ENCODE results near the gene HAVCR1. TPM values are rescaled to one million over a fixed set of nuclear protein-coding genes. Genes with fewer than 3 reads are reported as not detected.
"Not testable (repeated sequence)": the region's sequence is repeated elsewhere in the genome, so short reads cannot be mapped to it uniquely, and the experiment has no call there.

Gene HAVCR1
- total RNA-seq, 2 experiments from 2014 or later: 3.4 to 4.1 TPM

GRCh38 chr5:157020002-157020401 lies 38.9 kb downstream of the HAVCR1 start:
- no peak for DNase-seq
- H3K4me1 Mint-ChIP-seq: peaks cover 36% of the 10 kb centered on the region
- no peak overlapping the region for H3K27ac Mint-ChIP-seq
- ATAC-seq (ENCODE audit: low read depth): no peak
- peaks cover 53% of the 10 kb centered on the region for H3K36me3 Mint-ChIP-seq
- peaks cover 28% of the 10 kb centered on the region for H3K9me3 Mint-ChIP-seq
- H3K27me3 Mint-ChIP-seq: no peaks in the 10 kb centered on the region
- H3K4me3 Mint-ChIP-seq: no peak overlapping the region
- POLR2A ChIA-PET: interaction anchor here (0.6 kb wide), 1 partner anchor 33 kb away, joined by 3 read pairs; no protein-coding TSS in a partner anchor

DNA sequence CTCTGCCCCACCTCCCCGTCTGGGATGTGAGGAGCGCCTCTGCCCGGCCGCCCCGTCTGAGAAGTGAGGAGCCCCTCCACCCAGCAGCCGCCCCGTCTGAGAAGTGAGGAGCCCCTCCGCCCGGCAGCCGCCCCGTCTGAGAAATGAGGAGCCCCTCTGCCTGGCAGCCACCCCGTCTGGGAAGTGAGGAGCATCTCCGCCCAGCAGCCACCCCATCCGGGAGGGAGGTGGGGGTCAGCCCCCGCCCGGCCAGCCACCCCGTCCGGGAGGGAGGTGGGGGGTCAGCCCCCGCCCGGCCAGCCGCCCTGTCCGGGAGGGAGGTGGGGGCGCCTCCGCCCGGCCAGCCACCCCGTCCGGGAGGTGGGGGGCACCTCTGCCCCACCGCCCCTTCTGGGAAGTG lies 44.8 kb downstream of the HAVCR1 start:
- ATAC-seq (ENCODE audit: low read depth); H3K27me3 Mint-ChIP-seq; POLR2A ChIA-PET; H3K27ac Mint-ChIP-seq; H3K4me3 Mint-ChIP-seq; H3K4me1 Mint-ChIP-seq; DNase-seq: not testable (repeated sequence)
- Mint-ChIP-seq H3K36me3 (peaks cover 49% of the 10 kb centered on the region), H3K9me3 (peaks cover 25% of the 10 kb centered on the region)

DNA sequence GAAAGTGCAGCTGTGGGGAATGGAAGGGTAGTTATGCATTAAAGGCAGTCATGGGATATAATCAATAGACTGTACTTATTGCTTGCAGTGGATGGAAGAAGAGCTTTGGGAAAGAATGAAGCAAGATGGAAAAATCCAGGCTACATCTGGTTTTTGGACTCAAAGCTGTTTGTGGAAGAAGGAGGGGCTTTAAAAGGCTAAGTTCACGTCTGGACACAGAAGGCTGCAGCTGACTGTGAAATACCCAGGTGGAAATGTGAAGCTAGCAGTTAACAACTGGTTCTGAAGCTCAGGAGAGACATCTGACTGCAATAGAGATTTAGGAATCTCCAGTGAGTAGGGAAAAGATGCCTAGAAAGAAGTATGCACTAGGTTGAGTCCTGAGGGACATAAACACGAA lies 52.7 kb downstream of the HAVCR1 start:
- POLR2A ChIA-PET: no interaction called here

DNA sequence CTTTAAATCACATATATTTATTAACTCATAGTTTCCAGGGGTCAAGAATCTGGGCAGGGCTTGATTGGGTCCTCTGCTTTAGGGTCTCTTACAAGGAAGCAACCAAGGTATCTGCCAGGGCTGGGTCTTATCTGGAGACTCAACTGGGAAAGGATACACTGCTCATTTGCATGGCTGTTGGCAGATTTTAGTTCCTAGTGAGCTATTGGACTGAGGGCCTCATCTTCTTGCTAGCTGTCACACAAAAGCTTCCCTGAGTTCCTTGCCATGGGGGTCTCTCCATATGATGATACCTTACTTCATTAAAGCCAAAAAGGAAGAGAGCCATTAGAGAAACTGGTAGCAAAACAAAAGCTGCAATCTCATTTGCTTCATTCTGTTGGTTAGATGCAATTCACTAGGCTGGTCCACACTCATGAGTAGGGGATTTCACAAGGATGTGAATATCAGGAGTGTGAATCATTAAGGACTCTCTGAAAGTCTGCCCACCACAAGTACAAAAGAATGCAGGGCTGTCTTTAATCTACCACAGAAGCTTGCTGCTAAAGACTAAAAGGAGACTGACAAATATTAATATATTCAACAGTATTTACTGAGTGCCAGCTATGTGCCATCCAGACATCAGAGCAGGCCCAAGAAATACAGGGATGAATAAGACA lies 53.9 kb downstream of the HAVCR1 start:
- Mint-ChIP-seq H3K27me3 (no peaks in the 10 kb centered on the region), H3K9me3 (peaks cover 35% of the 10 kb centered on the region), H3K36me3 (peaks cover 44% of the 10 kb centered on the region), H3K4me3 (no peak overlapping the region), H3K27ac (no peak overlapping the region), H3K4me1 (peaks cover 11% of the 10 kb centered on the region)
- DNase-seq (no peak), ATAC-seq (ENCODE audit: low read depth) (no peak)
- POLR2A ChIA-PET: no interaction called here

More for the DNA sequence above, 52.7 kb downstream of the HAVCR1 start:
- no peaks in the 10 kb centered on the region for H3K27me3 Mint-ChIP-seq
- no peak overlapping the region for H3K27ac Mint-ChIP-seq
- no peak overlapping the region for H3K4me3 Mint-ChIP-seq
- DNase-seq (no peak), ATAC-seq (ENCODE audit: low read depth) (no peak)
- peaks cover 40% of the 10 kb centered on the region for H3K36me3 Mint-ChIP-seq
- H3K4me1 Mint-ChIP-seq: peaks cover 11% of the 10 kb centered on the region
- H3K9me3 Mint-ChIP-seq: peaks cover 28% of the 10 kb centered on the region

GRCh38 chr5:156991714-156992113 lies 67.2 kb downstream of the HAVCR1 start:
- no peak for DNase-seq
- Mint-ChIP-seq H3K9me3 (peaks cover 11% of the 10 kb centered on the region), H3K36me3 (peaks cover 22% of the 10 kb centered on the region), H3K4me1 (peaks cover 8% of the 10 kb centered on the region), H3K4me3 (no peak overlapping the region), H3K27me3 (peaks cover 2% of the 10 kb centered on the region), H3K27ac (no peak overlapping the region)
- no peak for ATAC-seq (ENCODE audit: low read depth)
- POLR2A ChIA-PET: no interaction called here

DNA sequence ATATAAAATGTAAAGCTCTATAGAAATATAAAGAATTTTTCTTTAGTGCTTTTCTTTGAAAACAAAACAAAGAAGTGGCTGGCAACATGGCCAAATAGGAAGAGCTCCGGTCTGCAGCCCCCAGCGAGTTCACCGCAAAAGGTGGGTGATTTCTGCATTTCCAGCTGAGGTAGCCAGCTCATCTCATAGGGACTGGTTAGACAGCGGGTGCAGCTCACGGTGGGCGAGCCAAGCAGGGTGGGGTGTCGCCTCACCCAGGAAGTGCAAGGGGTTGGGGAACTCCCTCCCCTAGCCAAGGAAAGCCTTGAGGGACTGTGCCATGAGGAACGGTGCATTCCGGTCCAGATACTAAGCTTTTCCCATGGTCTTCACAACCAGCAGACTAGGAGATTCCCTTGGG lies 74.9 kb downstream of the HAVCR1 start:
- Mint-ChIP-seq H3K27me3 (no peaks in the 10 kb centered on the region), H3K36me3 (peaks cover 27% of the 10 kb centered on the region), H3K9me3 (peaks cover 13% of the 10 kb centered on the region), H3K4me1 (peaks cover 5% of the 10 kb centered on the region), H3K27ac (no peak overlapping the region), H3K4me3 (no peak overlapping the region)
- no peak for DNase-seq
- no peak for ATAC-seq (ENCODE audit: low read depth)
- POLR2A ChIA-PET: no interaction called here

DNA sequence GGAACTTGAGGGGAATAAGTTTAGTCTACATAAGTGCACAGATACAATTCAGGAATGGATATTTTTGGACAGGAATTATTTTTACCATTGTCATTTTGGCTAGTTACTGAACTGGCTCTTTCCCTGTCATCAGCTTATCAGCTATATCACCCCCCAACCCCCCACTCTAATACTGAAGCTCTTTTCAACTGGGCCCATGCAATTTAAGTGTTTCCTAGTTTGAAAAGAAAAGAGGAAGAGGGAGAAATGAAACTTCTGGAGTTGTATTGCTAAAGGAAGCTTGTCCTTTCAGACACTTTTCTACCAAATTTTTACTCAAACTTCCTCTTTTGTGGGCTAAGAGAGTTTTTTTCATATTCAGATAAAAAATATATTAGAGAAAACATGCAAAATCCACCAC lies 77.4 kb downstream of the HAVCR1 start:
- H3K4me3 Mint-ChIP-seq: no peak overlapping the region
- H3K27ac Mint-ChIP-seq: no peak overlapping the region
- peaks cover 2% of the 10 kb centered on the region for H3K4me1 Mint-ChIP-seq
- POLR2A ChIA-PET: no interaction called here
- H3K36me3 Mint-ChIP-seq: peaks cover 15% of the 10 kb centered on the region
- no peak for DNase-seq
- no peak for ATAC-seq (ENCODE audit: low read depth)
- peaks cover 5% of the 10 kb centered on the region for H3K9me3 Mint-ChIP-seq
- no peaks in the 10 kb centered on the region for H3K27me3 Mint-ChIP-seq

Other genes with a start within 250 kb of the HAVCR1 start
- gene PPP1R2B, start 208.8 kb downstream of the HAVCR1 start, total RNA-seq: not detected
- gene TIMD4, start 95.9 kb downstream of the HAVCR1 start, total RNA-seq: 1 to 10 TPM; 3.7 to 4.9 TPM
- gene HAVCR2, start 49.9 kb upstream of the HAVCR1 start, total RNA-seq: 10 to 100 TPM; 73.8 to 76.9 TPM
- 10 to 100 TPM; 15.3 to 15.5 TPM for gene MED7, start 83.7 kb upstream of the HAVCR1 start, total RNA-seq
- gene GARIN3, start 107.1 kb upstream of the HAVCR1 start, total RNA-seq: not detected
- 100 to 1,000 TPM; 313 to 324 TPM for gene ITK, start 121.7 kb upstream of the HAVCR1 start, total RNA-seq
- gene CYFIP2, start 207.0 kb upstream of the HAVCR1 start, total RNA-seq: 100 to 1,000 TPM; 458 to 480 TPM